Measurements from ENCODE around the gene DUXB. TPM values are rescaled to one million over a fixed set of nuclear protein-coding genes. Genes with fewer than 3 reads are reported as not detected.

Gene DUXB
- total RNA-seq, 1 experiment from 2014 or later, result not detected

DNA sequence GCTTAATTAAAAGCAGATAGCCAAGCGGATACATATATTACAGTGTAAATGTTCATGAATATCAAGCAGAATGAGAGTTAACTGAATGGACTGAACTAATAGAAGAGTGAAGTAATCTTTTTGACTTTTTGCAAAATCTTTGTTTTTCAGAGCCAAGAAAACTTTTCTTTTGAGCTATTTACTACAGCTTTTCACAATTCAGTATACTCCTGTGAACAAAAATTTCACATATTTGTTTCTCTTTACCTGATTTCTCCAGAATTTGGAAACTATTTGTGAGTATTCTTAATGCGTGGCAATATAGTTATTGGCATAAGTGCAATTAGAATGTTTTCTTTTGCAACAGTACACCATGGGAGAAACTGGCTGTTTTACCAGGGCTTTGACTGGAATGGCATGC, 9.1 kb upstream of the DUXB start:
- H3K27me3 Mint-ChIP-seq (ENCODE audit: insufficient read depth, unreplicated experiment), result peaks cover 11% of the 10 kb centered on the region
- H3K4me3 ChIP-seq (ENCODE audit: low read depth, low read length), result no peak overlapping the region
- no peak for TF ChIP-seq CTCF (IDR thresholded peaks at IDR 0.05; ENCODE audit: insufficient read depth in 1 of 2, low read depth in 1 of 2, low read length in 1 of 2, severe bottlenecking in 1 of 2, unreplicated experiment in 1 of 2)
- intact Hi-C loops (cut with micrococcal nuclease; ENCODE audit: unreplicated experiment), result no loop called here
- no peaks in the 10 kb centered on the region for H3K36me3 Mint-ChIP-seq (ENCODE audit: insufficient read depth, unreplicated experiment)
- H3K27me3 ChIP-seq (replicated peaks; ENCODE audit: control insufficient read depth, insufficient read depth, low read length), result no peaks in the 10 kb centered on the region
- no peaks in the 10 kb centered on the region for H3K36me3 ChIP-seq (ENCODE audit: control insufficient read depth, insufficient read depth, low read length)
- H3K4me1 ChIP-seq, result no peaks in the 10 kb centered on the region
- no TSS peak for BruUV-seq (replicated peaks)
- no peak for DNase-seq
- no peak overlapping the region for H3K4me3 Mint-ChIP-seq (ENCODE audit: unreplicated experiment)
- ChIA-PET POLR2A (no interaction called here), CTCF (interaction anchor here (1.6 kb wide), 1 partner anchor 54 kb away, joined by 5 read pairs; no protein-coding TSS in a partner anchor)
- H3K27ac Mint-ChIP-seq (ENCODE audit: unreplicated experiment), result no peak overlapping the region
- H3K9me3 Mint-ChIP-seq (ENCODE audit: unreplicated experiment), result no peaks in the 10 kb centered on the region
- 0 out of 2 replicates have a peak, but pooled peaks cover 3% of the 10 kb centered on the region for H3K9me3 ChIP-seq
- H3K4me1 Mint-ChIP-seq (ENCODE audit: low read depth, unreplicated experiment), result no peaks in the 10 kb centered on the region

GRCh38 chr16:75703306-75703705, 2.0 kb upstream of the DUXB start:
- intact Hi-C loops (cut with micrococcal nuclease; ENCODE audit: unreplicated experiment), result no loop called here
- ChIA-PET CTCF (no interaction called here), POLR2A (no interaction called here)
- no peak for DNase-seq
- Histone ChIP-seq H3K36me3 (ENCODE audit: control insufficient read depth, insufficient read depth, low read length) (no peaks in the 10 kb centered on the region), H3K4me1 (no peaks in the 10 kb centered on the region), H3K27me3 (replicated peaks; ENCODE audit: control insufficient read depth, insufficient read depth, low read length) (no peaks in the 10 kb centered on the region), H3K9me3 (0 out of 2 replicates have a peak, but pooled peaks cover 3% of the 10 kb centered on the region), H3K4me3 (ENCODE audit: low read depth, low read length) (no peak overlapping the region)
- no peak for TF ChIP-seq CTCF (IDR thresholded peaks at IDR 0.05; ENCODE audit: insufficient read depth in 1 of 2, low read depth in 1 of 2, low read length in 1 of 2, severe bottlenecking in 1 of 2, unreplicated experiment in 1 of 2)
- Mint-ChIP-seq H3K9me3 (ENCODE audit: unreplicated experiment) (no peaks in the 10 kb centered on the region), H3K4me3 (ENCODE audit: unreplicated experiment) (no peak overlapping the region), H3K36me3 (ENCODE audit: insufficient read depth, unreplicated experiment) (no peaks in the 10 kb centered on the region), H3K27me3 (ENCODE audit: insufficient read depth, unreplicated experiment) (peaks cover 6% of the 10 kb centered on the region), H3K4me1 (ENCODE audit: low read depth, unreplicated experiment) (no peaks in the 10 kb centered on the region), H3K27ac (ENCODE audit: unreplicated experiment) (no peak overlapping the region)
- no TSS peak for BruUV-seq (replicated peaks)

DNA sequence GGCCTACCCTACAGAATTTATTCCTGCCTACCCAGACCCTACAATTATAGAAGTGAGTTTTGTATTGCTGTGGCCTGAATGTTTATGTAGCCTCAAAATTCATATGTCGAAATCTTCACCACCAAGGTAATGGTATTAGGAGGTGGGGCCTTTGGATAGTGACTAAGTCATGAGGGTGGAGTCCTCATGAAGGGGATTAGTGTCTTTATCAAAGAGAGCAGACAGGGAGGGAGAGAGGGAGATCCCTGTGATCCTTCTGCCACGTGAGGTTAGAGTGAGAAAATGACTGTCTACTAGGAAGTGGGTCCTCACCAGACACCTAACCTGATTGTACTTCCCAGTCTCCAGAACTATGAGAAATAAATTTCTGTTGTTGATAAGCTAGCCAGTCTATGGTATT, 981 bp upstream of the DUXB start:
- intact Hi-C loops (cut with micrococcal nuclease; ENCODE audit: unreplicated experiment), result no loop called here
- Histone ChIP-seq H3K27me3 (replicated peaks; ENCODE audit: control insufficient read depth, insufficient read depth, low read length) (no peaks in the 10 kb centered on the region), H3K9me3 (0 out of 2 replicates have a peak, but pooled peaks cover 3% of the 10 kb centered on the region), H3K36me3 (ENCODE audit: control insufficient read depth, insufficient read depth, low read length) (no peaks in the 10 kb centered on the region), H3K4me1 (no peaks in the 10 kb centered on the region), H3K4me3 (ENCODE audit: low read depth, low read length) (no peak overlapping the region)
- no peak for TF ChIP-seq CTCF (IDR thresholded peaks at IDR 0.05; ENCODE audit: insufficient read depth in 1 of 2, low read depth in 1 of 2, low read length in 1 of 2, severe bottlenecking in 1 of 2, unreplicated experiment in 1 of 2)
- no peaks in the 10 kb centered on the region for H3K36me3 Mint-ChIP-seq (ENCODE audit: insufficient read depth, unreplicated experiment)
- no TSS peak for BruUV-seq (replicated peaks)
- DNase-seq, result peak in 1 of 2 experiments; percentile 16
- CTCF ChIA-PET, result no interaction called here
- peaks cover 5% of the 10 kb centered on the region for H3K27me3 Mint-ChIP-seq (ENCODE audit: insufficient read depth, unreplicated experiment)
- no peak overlapping the region for H3K27ac Mint-ChIP-seq (ENCODE audit: unreplicated experiment)
- no peaks in the 10 kb centered on the region for H3K4me1 Mint-ChIP-seq (ENCODE audit: low read depth, unreplicated experiment)
- no peaks in the 10 kb centered on the region for H3K9me3 Mint-ChIP-seq (ENCODE audit: unreplicated experiment)
- no peak overlapping the region for H3K4me3 Mint-ChIP-seq (ENCODE audit: unreplicated experiment)
- POLR2A ChIA-PET, result no interaction called here
